ENCODE data around the gene PGAM4. TPM values are rescaled to one million over a fixed set of nuclear protein-coding genes. Genes with fewer than 3 reads are reported as not detected.

The PGAM4 gene
- total RNA-seq, 2 experiments from 2014 or later = not detected

DNA sequence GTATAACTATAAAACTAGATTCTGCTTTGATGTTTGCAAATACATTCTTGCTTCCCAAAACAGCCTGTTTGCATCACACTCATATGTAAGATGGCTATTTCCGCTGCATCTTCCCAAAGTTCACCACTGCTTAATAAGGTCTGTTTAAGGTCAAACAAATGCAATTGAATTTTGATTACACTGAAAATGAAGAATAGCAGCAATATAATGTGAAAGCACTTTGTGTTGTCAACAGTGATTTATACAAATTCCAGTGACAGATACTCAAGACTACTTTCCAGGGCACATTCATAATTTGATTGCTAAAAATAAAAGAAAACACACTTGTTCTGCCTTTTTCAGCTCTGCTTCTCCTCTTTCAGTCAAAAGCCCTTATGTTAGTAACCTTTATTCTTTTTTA lies 8.1 kb upstream of the PGAM4 start:
- Histone ChIP-seq H3K9me2 (ENCODE audit: insufficient read depth, low read length) (no peaks in the 10 kb centered on the region), H3K36me3 (ENCODE audit: insufficient read depth, low read length) (no peaks in the 10 kb centered on the region), H3K4me2 (ENCODE audit: low read length) (no peak overlapping the region), H3K4me1 (ENCODE audit: insufficient read depth, low read length, poor library complexity, severe bottlenecking) (no peaks in the 10 kb centered on the region), H3K9me3 (ENCODE audit: low read length) (no peaks in the 10 kb centered on the region), H2AFZ (ENCODE audit: low read length) (no peak overlapping the region), H4K20me1 (ENCODE audit: insufficient read depth, low read length) (no peaks in the 10 kb centered on the region), H3K4me3 (ENCODE audit: low read depth, low read length, poor library complexity, severe bottlenecking) (no peak overlapping the region), H3K27ac (ENCODE audit: low read depth, low read length, poor library complexity, severe bottlenecking) (no peak overlapping the region), H3K79me2 (ENCODE audit: insufficient read depth, low read depth, low read length) (no peaks in the 10 kb centered on the region)
- POLR2A ChIA-PET = interaction anchor here (0.6 to 1.4 kb wide), 3 partner anchors 15 to 206 kb away, joined by 3 to 4 read pairs (median 3); no protein-coding TSS in a partner anchor
- CTCF ChIA-PET (ENCODE audit: unreplicated experiment) = no interaction called here
- no peak for TF ChIP-seq EZH2phosphoT487 (IDR thresholded peaks at IDR 0.05; ENCODE audit: borderline replicate concordance, low read depth, low read length)
- TF ChIP-seq, protein P1, sequence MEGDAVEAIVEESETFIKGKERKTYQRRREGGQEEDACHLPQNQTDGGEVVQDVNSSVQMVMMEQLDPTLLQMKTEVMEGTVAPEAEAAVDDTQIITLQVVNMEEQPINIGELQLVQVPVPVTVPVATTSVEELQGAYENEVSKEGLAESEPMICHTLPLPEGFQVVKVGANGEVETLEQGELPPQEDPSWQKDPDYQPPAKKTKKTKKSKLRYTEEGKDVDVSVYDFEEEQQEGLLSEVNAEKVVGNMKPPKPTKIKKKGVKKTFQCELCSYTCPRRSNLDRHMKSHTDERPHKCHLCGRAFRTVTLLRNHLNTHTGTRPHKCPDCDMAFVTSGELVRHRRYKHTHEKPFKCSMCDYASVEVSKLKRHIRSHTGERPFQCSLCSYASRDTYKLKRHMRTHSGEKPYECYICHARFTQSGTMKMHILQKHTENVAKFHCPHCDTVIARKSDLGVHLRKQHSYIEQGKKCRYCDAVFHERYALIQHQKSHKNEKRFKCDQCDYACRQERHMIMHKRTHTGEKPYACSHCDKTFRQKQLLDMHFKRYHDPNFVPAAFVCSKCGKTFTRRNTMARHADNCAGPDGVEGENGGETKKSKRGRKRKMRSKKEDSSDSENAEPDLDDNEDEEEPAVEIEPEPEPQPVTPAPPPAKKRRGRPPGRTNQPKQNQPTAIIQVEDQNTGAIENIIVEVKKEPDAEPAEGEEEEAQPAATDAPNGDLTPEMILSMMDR (conservative IDR thresholded peaks at IDR 0.05; ENCODE audit: low read length) = no peak
- intact Hi-C loops (cut with micrococcal nuclease; ENCODE audit: unreplicated experiment) = no loop called here
- BruUV-seq (replicated peaks) = no TSS peak
- no peak for DNase-seq (ENCODE audit: low spot score)

DNA sequence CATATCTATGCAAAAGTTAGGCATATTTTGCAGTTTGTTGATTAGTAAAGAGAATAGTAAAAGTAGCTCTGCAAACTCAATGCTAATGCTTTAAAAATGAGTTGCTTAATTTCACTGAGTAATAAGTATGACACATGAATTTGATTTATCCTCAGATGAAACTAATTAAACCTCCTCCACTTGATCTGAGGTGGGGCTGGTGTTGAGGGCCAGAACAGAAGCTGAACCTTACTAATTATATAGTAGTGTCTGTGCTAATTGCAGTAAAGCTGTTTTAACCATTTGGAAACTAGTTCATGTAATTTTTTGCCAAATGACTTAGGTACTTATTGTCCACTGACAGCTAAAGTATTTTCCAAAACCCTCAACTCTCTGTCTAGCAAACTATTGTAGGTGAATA lies 7.7 kb upstream of the PGAM4 start:
- Histone ChIP-seq H3K36me3 (ENCODE audit: insufficient read depth, low read length) (no peaks in the 10 kb centered on the region), H3K4me1 (ENCODE audit: insufficient read depth, low read length, poor library complexity, severe bottlenecking) (no peaks in the 10 kb centered on the region), H3K27ac (ENCODE audit: low read depth, low read length, poor library complexity, severe bottlenecking) (no peak overlapping the region), H3K4me2 (ENCODE audit: low read length) (no peak overlapping the region), H3K9me2 (ENCODE audit: insufficient read depth, low read length) (no peaks in the 10 kb centered on the region), H3K9me3 (ENCODE audit: low read length) (no peaks in the 10 kb centered on the region), H3K4me3 (ENCODE audit: low read depth, low read length, poor library complexity, severe bottlenecking) (no peak overlapping the region), H4K20me1 (ENCODE audit: insufficient read depth, low read length) (no peaks in the 10 kb centered on the region), H3K79me2 (ENCODE audit: insufficient read depth, low read depth, low read length) (no peaks in the 10 kb centered on the region), H2AFZ (ENCODE audit: low read length) (no peak overlapping the region)
- POLR2A ChIA-PET = interaction anchor here (0.6 to 1.4 kb wide), 3 partner anchors 11 to 207 kb away, joined by 3 to 4 read pairs (median 3); no protein-coding TSS in a partner anchor
- no peak for DNase-seq (ENCODE audit: low spot score)
- intact Hi-C loops (cut with micrococcal nuclease; ENCODE audit: unreplicated experiment) = no loop called here
- TF ChIP-seq, protein P1 (conservative IDR thresholded peaks at IDR 0.05; ENCODE audit: low read length) = no peak
- TF ChIP-seq EZH2phosphoT487 (IDR thresholded peaks at IDR 0.05; ENCODE audit: borderline replicate concordance, low read depth, low read length) = no peak
- CTCF ChIA-PET (ENCODE audit: unreplicated experiment) = no interaction called here
- BruUV-seq (replicated peaks) = no TSS peak

GRCh38 chrX:77975755-77976154 lies 6.3 kb upstream of the PGAM4 start:
- no peak overlapping the region for H3K4me3 ChIP-seq (ENCODE audit: low read depth, low read length, poor library complexity, severe bottlenecking)
- no peaks in the 10 kb centered on the region for H4K20me1 ChIP-seq (ENCODE audit: insufficient read depth, low read length)
- intact Hi-C loops (cut with micrococcal nuclease; ENCODE audit: unreplicated experiment) = no loop called here
- CTCF ChIA-PET (ENCODE audit: unreplicated experiment) = no interaction called here
- H3K36me3 ChIP-seq (ENCODE audit: insufficient read depth, low read length) = no peaks in the 10 kb centered on the region
- H3K4me2 ChIP-seq (ENCODE audit: low read length) = no peak overlapping the region
- POLR2A ChIA-PET = interaction anchor here (1.3 kb wide), 1 partner anchor 12 kb away, joined by 3 read pairs; no protein-coding TSS in a partner anchor
- no peak for TF ChIP-seq EZH2phosphoT487 (IDR thresholded peaks at IDR 0.05; ENCODE audit: borderline replicate concordance, low read depth, low read length)
- TF ChIP-seq, protein P1 (conservative IDR thresholded peaks at IDR 0.05; ENCODE audit: low read length) = no peak
- no peaks in the 10 kb centered on the region for H3K9me2 ChIP-seq (ENCODE audit: insufficient read depth, low read length)
- no peaks in the 10 kb centered on the region for H3K9me3 ChIP-seq (ENCODE audit: low read length)
- no peaks in the 10 kb centered on the region for H3K4me1 ChIP-seq (ENCODE audit: insufficient read depth, low read length, poor library complexity, severe bottlenecking)
- BruUV-seq (replicated peaks) = no TSS peak
- no peaks in the 10 kb centered on the region for H3K79me2 ChIP-seq (ENCODE audit: insufficient read depth, low read depth, low read length)
- DNase-seq (ENCODE audit: low spot score) = no peak
- no peak overlapping the region for H3K27ac ChIP-seq (ENCODE audit: low read depth, low read length, poor library complexity, severe bottlenecking)
- H2AFZ ChIP-seq (ENCODE audit: low read length) = no peak overlapping the region

Data from OCI-LY7 (cell line).